DND-41 (cell line): ENCODE results near the gene PDZRN4.

Experiments
- ATAC-seq: fragments of 200-7000 bp; cut with Tn5 transposase; 3 replicates; pipeline ENCODE4 v1.9.1; 2021; ENCODE audit warnings: low read depth; ENCODE audit not compliant: insufficient read depth
- DNase-seq: peaks from one replicate; pipeline ENCODE4 v3.0.0-alpha.2; 2020
- H2AFZ ChIP-seq: 2 replicates; pipeline ENCODE4 v1.6.0; 2012; ENCODE audit warnings: low read depth, low read length
- H3K27ac ChIP-seq: 2 replicates; pipeline ENCODE4 v1.5.1; 2012; ENCODE audit warnings: low read length, inconsistent platforms
- H3K27me3 ChIP-seq: fragments of 200-600 bp; sonication (generic); 2 replicates; pipeline ENCODE4 v1.6.0; 2012; ENCODE audit warnings: low read length, mild to moderate bottlenecking, inconsistent platforms; ENCODE audit not compliant: insufficient read depth, poor library complexity
- H3K36me3 ChIP-seq: 2 replicates; pipeline ENCODE4 v1.5.1; 2012; ENCODE audit warnings: low read length, inconsistent platforms; ENCODE audit not compliant: insufficient read depth
- H3K4me1 ChIP-seq: 2 replicates; pipeline ENCODE4 v1.5.1; 2012; ENCODE audit warnings: mild to moderate bottlenecking, low read length; ENCODE audit not compliant: insufficient read depth
- H3K4me2 ChIP-seq: 2 replicates; pipeline ENCODE4 v1.6.0; 2012; ENCODE audit warnings: mild to moderate bottlenecking, moderate library complexity, low read length, inconsistent platforms; ENCODE audit not compliant: insufficient read depth
- H3K4me3 ChIP-seq, 2 experiments: fragments of 200-600 bp in 1 of 2; shearing (Covaris generic) in 1 of 2; 2 replicates each; pipeline ENCODE4 v1.5.1; 2012 to 2016; ENCODE audit warnings: inconsistent platforms in 2 of 2, low read length in 2 of 2, mild to moderate bottlenecking in 2 of 2, low read depth in 1 of 2, moderate library complexity in 1 of 2
- H3K79me2 ChIP-seq: 2 replicates; pipeline ENCODE4 v1.6.0; 2012; ENCODE audit warnings: low read length, inconsistent platforms; ENCODE audit not compliant: insufficient read depth
- H3K9ac ChIP-seq: 2 replicates; pipeline ENCODE4 v1.6.0; 2012; ENCODE audit warnings: low read depth, mild to moderate bottlenecking, inconsistent platforms, low read length, moderate library complexity
- H3K9me3 ChIP-seq: 2 replicates; pipeline ENCODE4 v1.5.1; 2012; ENCODE audit warnings: low read length, moderate library complexity, mild to moderate bottlenecking, inconsistent platforms; ENCODE audit not compliant: insufficient read depth, severe bottlenecking
- H4K20me1 ChIP-seq: 2 replicates; pipeline ENCODE4 v1.6.0; 2012; ENCODE audit warnings: low read length; ENCODE audit not compliant: insufficient read depth
- CTCF ChIP-seq: IDR thresholded peaks from 2 replicates; pipeline ENCODE4 v1.5.1; 2012; ENCODE audit warnings: borderline replicate concordance, low read length, moderate library complexity, mild to moderate bottlenecking; ENCODE audit not compliant: poor library complexity, severe bottlenecking; ENCODE audit errors: extremely low read depth
- EZH2 ChIP-seq: IDR thresholded peaks from 3 replicates; pipeline ENCODE4 v1.6.1; 2012; ENCODE audit warnings: borderline replicate concordance, low read depth, mild to moderate bottlenecking, moderate library complexity, low read length, inconsistent platforms; ENCODE audit not compliant: severe bottlenecking

PDZRN4 gene

GRCh38 chr12:41293461-41293860 lies 105.3 kb downstream of the PDZRN4 start:
- Histone ChIP-seq H3K9ac (no peak overlapping the region), H3K27me3 (no peaks in the 10 kb centered on the region), H3K4me1 (no peaks in the 10 kb centered on the region), H3K27ac (no peak overlapping the region), H3K79me2 (no peaks in the 10 kb centered on the region), H3K4me3 (no peak overlapping the region), H3K36me3 (no peaks in the 10 kb centered on the region), H4K20me1 (no peaks in the 10 kb centered on the region), H3K4me2 (no peak overlapping the region), H3K9me3 (no peaks in the 10 kb centered on the region), H2AFZ (no peak overlapping the region)
- no peak for TF ChIP-seq CTCF
- no peak for TF ChIP-seq EZH2
- no peak for ATAC-seq
- no peak for DNase-seq

- Histone ChIP-seq H3K79me2 (no peaks in the 10 kb centered on the region), H3K9ac (no peak overlapping the region), H3K36me3 (no peaks in the 10 kb centered on the region), H3K4me3 (no peak overlapping the region), H2AFZ (no peak overlapping the region), H3K9me3 (no peaks in the 10 kb centered on the region), H3K4me2 (no peak overlapping the region), H3K4me1 (no peaks in the 10 kb centered on the region), H4K20me1 (no peaks in the 10 kb centered on the region), H3K27me3 (no peaks in the 10 kb centered on the region), H3K27ac (no peak overlapping the region)
- TF ChIP-seq CTCF (no peak), EZH2 (no peak)
- no peak for ATAC-seq
- no peak for DNase-seq
Observed at GRCh38 chr12:41302979-41303403, 114.9 kb downstream of the PDZRN4 start.

- H3K27me3 ChIP-seq = no peaks in the 10 kb centered on the region
Observed at GRCh38 chr12:41304526-41304925, 116.4 kb downstream of the PDZRN4 start.

More at GRCh38 chr12:41304526-41304925, 116.4 kb downstream of the PDZRN4 start:
- Histone ChIP-seq H3K36me3 (no peaks in the 10 kb centered on the region), H3K27ac (no peak overlapping the region), H4K20me1 (no peaks in the 10 kb centered on the region), H3K4me1 (no peaks in the 10 kb centered on the region), H3K9me3 (no peaks in the 10 kb centered on the region), H3K79me2 (no peaks in the 10 kb centered on the region), H2AFZ (no peak overlapping the region), H3K4me2 (no peak overlapping the region), H3K4me3 (no peak overlapping the region), H3K9ac (no peak overlapping the region)
- DNase-seq (no peak), ATAC-seq (no peak)
- TF ChIP-seq EZH2 (no peak), CTCF (no peak)
